ENCODE data around the gene AAK1.
A peak's percentile ranks its signal among the peaks of the same experiment; 100 is the strongest.
"Not testable (repeated sequence)": the region's sequence is repeated elsewhere in the genome, so short reads cannot be mapped to it uniquely, and the experiment has no call there.

Gene AAK1

GRCh38 chr2:69453475-69454129, 189.9 kb downstream of the AAK1 start:
- no peak for DNase-seq (ENCODE audit: low read depth in 2 of 2)

DNA sequence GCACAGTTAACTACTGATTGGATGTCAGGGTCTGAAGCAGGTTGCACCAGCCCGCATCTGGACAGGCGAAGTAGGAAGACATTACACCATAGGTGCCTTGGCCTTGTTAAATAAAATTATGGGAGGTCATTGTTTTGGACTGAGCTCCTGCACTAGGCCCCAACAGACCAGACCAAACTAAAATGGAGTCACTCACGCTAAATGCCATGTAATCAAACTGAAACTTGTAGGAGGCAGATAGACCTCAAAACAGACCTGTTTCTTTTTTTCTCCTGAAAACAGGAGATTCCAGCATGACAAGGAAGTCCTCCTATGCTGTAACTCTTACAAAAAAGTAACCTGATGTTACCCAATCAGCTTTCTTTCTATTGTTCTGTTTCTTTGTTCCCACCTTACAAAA, 190.9 kb downstream of the AAK1 start:
- DNase-seq (ENCODE audit: low read depth in 2 of 2): no peak

GRCh38 chr2:69450735-69451416, 192.7 kb downstream of the AAK1 start:
- DNase-seq (ENCODE audit: low read depth in 2 of 2): no peak

GRCh38 chr2:69449906-69450305, 193.6 kb downstream of the AAK1 start:
- no peak for DNase-seq (ENCODE audit: low read depth in 2 of 2)

- not testable (repeated sequence) for DNase-seq (ENCODE audit: low read depth in 2 of 2)
Measured at GRCh38 chr2:69443673-69444072, 199.9 kb downstream of the AAK1 start.

- not testable (repeated sequence) for DNase-seq (ENCODE audit: low read depth in 2 of 2)
Measured at GRCh38 chr2:69439499-69439898, 204.0 kb downstream of the AAK1 start.

DNA sequence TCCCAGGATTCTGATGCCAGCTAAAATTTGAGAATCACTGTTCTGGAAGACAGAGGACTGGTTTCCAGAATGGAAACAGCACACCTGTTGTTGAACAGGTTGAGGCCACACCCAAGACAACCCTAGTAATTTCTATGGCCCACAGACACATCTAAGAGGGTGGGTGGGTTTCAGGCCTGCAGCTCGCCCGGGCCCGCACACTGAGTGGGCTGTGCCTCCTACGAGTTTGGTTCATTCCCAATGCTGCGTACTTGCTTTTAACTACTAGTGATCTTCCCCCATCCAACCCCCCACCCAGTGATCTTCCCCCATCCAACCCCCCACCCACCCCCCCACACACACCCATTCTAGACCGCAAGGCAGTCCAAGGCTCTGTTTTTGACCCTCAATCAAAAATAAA, 205.0 kb downstream of the AAK1 start:
- no peak for DNase-seq (ENCODE audit: low read depth in 2 of 2)

DNA sequence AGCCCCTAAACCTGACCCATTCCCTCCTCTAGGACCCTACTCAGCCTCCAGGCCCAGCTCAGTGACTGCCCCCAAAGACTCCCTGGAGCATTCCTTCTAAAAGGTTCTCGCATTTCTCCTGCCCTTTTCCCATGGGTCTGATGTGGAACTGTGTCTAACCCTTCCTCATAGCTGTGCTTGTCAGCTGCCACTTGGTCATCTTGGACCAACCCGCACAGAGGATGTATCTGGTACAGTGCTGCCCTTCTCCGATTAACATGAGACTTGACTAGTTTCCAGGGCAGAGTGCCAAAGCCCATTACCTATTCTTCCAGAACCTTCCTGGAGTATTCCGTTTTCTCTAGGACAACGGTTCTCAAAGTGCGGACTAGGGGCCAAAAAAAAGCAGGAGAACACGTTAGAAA, 205.8 kb downstream of the AAK1 start:
- no peak for DNase-seq (ENCODE audit: low read depth in 2 of 2)

GRCh38 chr2:69436938-69437750, 206.4 kb downstream of the AAK1 start, which contains the start of gene NFU1:
TSS of gene NFU1 (minus strand) at chr2:69437435. CDS start at chr2:69437422, 13 bp downstream.
- DNase-seq (ENCODE audit: low read depth in 2 of 2): peak; percentile 83 to 88

GRCh38 chr2:69436596-69436937, 207.0 kb downstream of the AAK1 start:
- DNase-seq (ENCODE audit: low read depth in 2 of 2): no peak

GRCh38 chr2:69434753-69435152, 208.8 kb downstream of the AAK1 start:
- DNase-seq (ENCODE audit: low read depth in 2 of 2): no peak

- no peak for DNase-seq (ENCODE audit: low read depth in 2 of 2)
Measured at GRCh38 chr2:69429491-69430183, 213.9 kb downstream of the AAK1 start.

DNA sequence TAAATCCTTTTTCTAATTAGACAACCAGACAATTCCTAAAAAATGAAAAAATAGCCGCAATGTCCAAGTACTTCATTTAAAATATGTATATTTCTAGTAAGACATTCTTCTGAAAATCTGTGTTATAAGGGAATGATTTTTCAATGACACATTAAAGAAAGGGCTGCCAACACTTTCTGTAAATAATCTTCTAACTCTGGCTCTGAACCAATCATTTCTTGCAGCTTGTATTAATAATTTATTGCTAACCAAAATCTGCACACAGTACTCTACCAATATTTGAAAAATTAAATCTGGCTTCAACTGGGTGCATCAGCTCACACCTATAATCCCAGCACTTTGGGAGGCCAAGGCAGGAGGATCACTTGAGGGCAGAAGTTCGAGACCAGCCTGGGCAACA, 214.6 kb downstream of the AAK1 start:
- DNase-seq (ENCODE audit: low read depth in 2 of 2): peak in 1 of 2 experiments; percentile 15

DNA sequence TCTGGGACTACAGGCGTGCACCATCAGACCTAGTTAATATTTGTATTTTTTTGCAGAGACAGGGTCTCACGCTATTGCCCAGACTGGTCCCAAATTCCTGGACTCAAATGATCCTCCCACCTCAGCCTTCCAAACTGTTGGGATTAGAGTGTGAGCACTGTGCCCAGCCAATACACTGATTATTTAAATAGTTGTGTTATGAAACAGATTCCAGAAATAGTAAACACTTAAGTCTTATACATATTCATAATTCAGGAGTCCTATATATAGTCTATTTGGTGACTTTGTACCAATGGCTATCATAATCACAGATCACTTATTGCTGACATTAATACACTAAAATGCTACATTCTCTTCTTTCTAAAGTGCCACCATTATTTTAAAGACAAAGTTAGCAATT, 219.1 kb downstream of the AAK1 start:
- no peak for DNase-seq (ENCODE audit: low read depth in 2 of 2)

- DNase-seq (ENCODE audit: low read depth in 2 of 2): no peak
Measured at GRCh38 chr2:69422198-69422597, 221.3 kb downstream of the AAK1 start.

GRCh38 chr2:69419111-69419510, 224.4 kb downstream of the AAK1 start:
- not testable (repeated sequence) for DNase-seq (ENCODE audit: low read depth in 2 of 2)

DNA sequence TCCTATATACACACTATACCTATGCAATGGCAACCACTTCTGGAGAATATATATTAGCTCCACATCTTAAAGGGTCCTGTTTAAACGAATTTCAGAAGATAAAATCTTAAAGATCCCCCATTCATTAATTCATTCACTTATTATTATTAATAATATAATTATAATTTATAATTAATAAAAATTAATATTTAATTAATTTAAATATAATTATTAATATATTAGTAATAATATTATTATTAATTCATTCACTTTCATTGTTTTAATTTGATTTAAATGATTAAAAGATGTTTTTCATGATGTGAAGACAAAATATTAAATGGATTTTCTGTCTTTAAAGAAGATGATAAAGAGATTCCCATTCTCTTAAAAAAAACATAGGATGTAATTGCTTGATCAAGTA, 227.4 kb downstream of the AAK1 start:
- DNase-seq (ENCODE audit: low read depth in 2 of 2): no peak

Measured in fibroblast of skin of left biceps (primary cell).